GM12878 (cell line): ENCODE results near the gene OR2AG1. TPM values are rescaled to one million over a fixed set of nuclear protein-coding genes. Genes with fewer than 3 reads are reported as not detected.

Experiments
- ATAC-seq: fragments of 200-7000 bp; cut with Tn5 transposase; 3 replicates; pipeline ENCODE4 v1.9.1; 2020; ENCODE audit warnings: mild to moderate bottlenecking, moderate library complexity
- BruUV-seq: library from RNA; stranded (reverse); fragments of 400-500 nt; replicated peaks from 2 replicates; lab custom pipeline; 2021; lab: Mats Ljungman, UMichigan
- CTCF ChIA-PET: fragments of 300-600 bp; sonication (Branson Sonifier 250); formaldehyde crosslinking; extraction: SDS; loops from one replicate; lab custom pipeline; 2021; ENCODE audit warnings: inconsistent platforms; lab: Yijun Ruan, JAX
- POLR2A ChIA-PET: fragments of 350-600 bp; formaldehyde crosslinking; extraction: SDS; loops from one replicate; lab custom pipeline; 2021; ENCODE audit warnings: inconsistent platforms; lab: Charles Lee
- RAD21 ChIA-PET: fragments of 300-600 bp; sonication (Branson Sonifier 250); formaldehyde crosslinking; loops from one replicate; lab custom pipeline; 2023; ENCODE audit warnings: antibody characterized with exemption; ENCODE audit not compliant: unreplicated experiment; lab: Charles Lee
- SMC1A ChIA-PET: fragments of 300-600 bp; sonication (Branson Sonifier 250); formaldehyde crosslinking; loops from one replicate; lab custom pipeline; 2023; ENCODE audit not compliant: unreplicated experiment, uncharacterized antibody; lab: Charles Lee
- DNase-seq: peaks from one replicate; pipeline ENCODE4 v3.0.0-alpha.2; 2011; ENCODE audit warnings: low read depth, low spot score
- FAIRE-seq: peaks from 3 replicates; lab custom pipeline; 2011; peaks lifted over from hg19 to GRCh38; lab: Jason Lieb, UNC
- H2AFZ ChIP-seq: 2 replicates; pipeline ENCODE4 v1.6.0; 2011; ENCODE audit warnings: low read depth, low read length, control low read depth; ENCODE audit not compliant: control insufficient read depth
- H3K27ac ChIP-seq: 2 replicates; pipeline ENCODE4 v1.5.1; 2011; ENCODE audit warnings: control low read depth; ENCODE audit not compliant: control insufficient read depth, insufficient read depth
- H3K27me3 ChIP-seq, 2 experiments: replicated peaks in 1 of 2; 2 replicates each; pipeline versions ENCODE4 v1.6.0 to v1.6.1; 2011; ENCODE audit warnings: low read length in 1 of 2; ENCODE audit not compliant: control insufficient read depth in 2 of 2, insufficient read depth in 2 of 2
- H3K36me3 ChIP-seq, 2 experiments: 2 replicates each; pipeline ENCODE4 v1.5.1; 2011; ENCODE audit warnings: low read length in 1 of 2; ENCODE audit not compliant: control insufficient read depth in 2 of 2, insufficient read depth in 2 of 2
- H3K4me1 ChIP-seq: 2 replicates; pipeline ENCODE4 v1.6.1; 2011; ENCODE audit warnings: mild to moderate bottlenecking, low read length, moderate library complexity, mixed read lengths; ENCODE audit not compliant: control insufficient read depth, insufficient read depth
- H3K4me2 ChIP-seq: 2 replicates; pipeline ENCODE4 v1.6.0; 2011; ENCODE audit warnings: control low read depth; ENCODE audit not compliant: control insufficient read depth, insufficient read depth
- H3K4me3 ChIP-seq: fragments of 200-600 bp; sonication (generic); 2 replicates; pipeline ENCODE4 v1.5.1; 2016
- H3K79me2 ChIP-seq: 2 replicates; pipeline ENCODE4 v1.6.0; 2011; ENCODE audit warnings: low read length; ENCODE audit not compliant: control insufficient read depth, insufficient read depth
- H3K9ac ChIP-seq: 2 replicates; pipeline ENCODE4 v1.8.0; 2011; ENCODE audit warnings: low read length, control low read depth, mixed read lengths; ENCODE audit not compliant: control insufficient read depth, insufficient read depth
- H3K9me3 ChIP-seq: replicated peaks from 3 replicates; pipeline ENCODE4 v1.5.1; 2011; ENCODE audit warnings: mild to moderate bottlenecking, low read length; ENCODE audit not compliant: control insufficient read depth, insufficient read depth
- H4K20me1 ChIP-seq: 2 replicates; pipeline ENCODE4 v1.6.0; 2011; ENCODE audit not compliant: control insufficient read depth, insufficient read depth
- ASH2L ChIP-seq: fragments of 300-600, 200-600 bp; sonication (generic); IDR thresholded peaks from 2 replicates; pipeline ENCODE4 v1.6.1; 2017; ENCODE audit warnings: low read depth, mild to moderate bottlenecking, borderline replicate concordance
- BRCA1 ChIP-seq: IDR thresholded peaks from 2 replicates; pipeline ENCODE4 v1.6.1; 2011; ENCODE audit warnings: low read depth, low read length, improper control_type of control experiment
- CTCF ChIP-seq, 3 experiments: IDR thresholded peaks in 2 of 3; conservative IDR thresholded peaks in 1 of 3; 2 replicates each; pipeline ENCODE4 v1.5.1; 2011; ENCODE audit warnings: low read depth in 3 of 3, low read length in 3 of 3, mild to moderate bottlenecking in 3 of 3, control low read depth in 2 of 3, moderate library complexity in 2 of 3, inconsistent platforms in 1 of 3, mixed read lengths in 1 of 3; ENCODE audit not compliant: control insufficient read depth in 2 of 3, insufficient read depth in 1 of 3; ENCODE audit errors: extremely low read depth in 1 of 3
- EGR1 ChIP-seq, 2 experiments: IDR thresholded peaks; 1 replicate in 1 of 2; 2 replicates in 1 of 2; pipeline ENCODE4 v1.6.1; 2011 to 2012; ENCODE audit warnings: low read depth in 2 of 2, low read length in 2 of 2, borderline replicate concordance in 1 of 2, mild to moderate bottlenecking in 1 of 2, moderate library complexity in 1 of 2
- ESRRA ChIP-seq: IDR thresholded peaks from 2 replicates; pipeline ENCODE4 v1.6.1; 2012; ENCODE audit warnings: mild to moderate bottlenecking, low read length, improper control_type of control experiment
- FOXM1 ChIP-seq: IDR thresholded peaks from 2 replicates; pipeline ENCODE4 v1.6.1; 2012; ENCODE audit warnings: low read depth, mild to moderate bottlenecking, inconsistent platforms, low read length, moderate library complexity
- IKZF2 ChIP-seq, 2 experiments: fragments of 450-650 bp; IDR thresholded peaks; 2 replicates each; pipeline ENCODE4 v1.6.1; 2017; ENCODE audit warnings: mild to moderate bottlenecking in 2 of 2, moderate library complexity in 2 of 2
- PML ChIP-seq: IDR thresholded peaks from 2 replicates; pipeline ENCODE4 v1.6.1; 2012; ENCODE audit warnings: low read length, inconsistent platforms
- RB1 ChIP-seq: fragments of 450-650 bp; formaldehyde crosslinking; IDR thresholded peaks from 2 replicates; pipeline ENCODE4 v1.6.1; 2017; ENCODE audit warnings: mild to moderate bottlenecking, borderline replicate concordance
- RUNX3 ChIP-seq: IDR thresholded peaks from 2 replicates; pipeline ENCODE4 v1.6.1; 2012; ENCODE audit warnings: low read length, inconsistent platforms
- SMARCA5 ChIP-seq: fragments of 450-650 bp; IDR thresholded peaks from 2 replicates; pipeline ENCODE4 v1.6.1; 2017; ENCODE audit warnings: mild to moderate bottlenecking
- TARDBP ChIP-seq: IDR thresholded peaks from 2 replicates; pipeline ENCODE4 v1.6.1; 2016; ENCODE audit warnings: borderline replicate concordance
- ZNF384 ChIP-seq: IDR thresholded peaks from 2 replicates; pipeline ENCODE4 v1.6.1; 2012; ENCODE audit warnings: low read depth, mild to moderate bottlenecking, low read length, improper control_type of control experiment, borderline replicate concordance
- in situ Hi-C: fragments of 300-500 bp; cut with MboI; formaldehyde crosslinking; loops from 9 replicates; pipeline ENCODE4 v1.14.3; 2018; ENCODE audit warnings: mixed read lengths
- intact Hi-C: fragments of 100-400 bp; cut with micrococcal nuclease; formaldehyde crosslinking; loops from one replicate; pipeline ENCODE4 v1.14.2; 2022; ENCODE audit not compliant: unreplicated experiment
- polyA plus RNA-seq, 11 experiments: library from polyadenylated mRNA; depleted of rRNA in 4 of 11; unstranded in 6 of 11; stranded (reverse) in 5 of 11; fragments of >200 nt; fragmentation: Nextera tagmentation in 4 of 11; fragmentation: Illumina TruSeq in 1 of 11; extraction: Ambion mirVana in 4 of 11; extraction: Trizol in 1 of 11; gene quantifications; 1 replicate in 1 of 11; 2 replicates in 10 of 11; pipeline versions ENCODE4 v1.2.1 to v1.2.3, GENCODE V29; 2011 to 2016; ENCODE audit warnings: inconsistent platforms in 2 of 11, missing spikeins in 2 of 11, low read depth in 1 of 11
- total RNA-seq, 4 experiments: library from RNA; depleted of rRNA in 3 of 4; stranded (reverse); fragments of >200 nt in 3 of 4; fragmentation: Illumina TruSeq in 1 of 4; extraction: Trizol in 1 of 4; gene quantifications; 2 replicates each; pipeline versions ENCODE4 v1.2.1 to v1.2.3, GENCODE V29; 2013 to 2021
- TF ChIP-seq, protein P1 (sequence below): fragments of 450-650 bp; formaldehyde crosslinking; IDR thresholded peaks from 2 replicates; pipeline ENCODE4 v1.4.0; 2022; ENCODE audit warnings: mild to moderate bottlenecking, moderate library complexity

The OR2AG1 gene
- total and polyA plus RNA-seq, 10 of the 15 experiments (the other 5 are each of a cell fraction or from before 2014, with no cell fraction given) = not detected

- CTCF ChIA-PET = no interaction called here
- BruUV-seq = no TSS peak
- no peak for FAIRE-seq
These were observed 2.0 kb upstream of the OR2AG1 start for GRCh38 chr11:6780829-6781228.

More at GRCh38 chr11:6780829-6781228, 2.0 kb upstream of the OR2AG1 start:
- TF ChIP-seq RB1 = no peak
- no peak for TF ChIP-seq EGR1 (IDR thresholded peaks at IDR 0.05; ENCODE audit: borderline replicate concordance in 1 of 2, low read depth in 2 of 2, low read length in 2 of 2)
- TF ChIP-seq SMARCA5 = no peak
- TF ChIP-seq RUNX3 = no peak
- TF ChIP-seq CTCF (IDR thresholded peaks at IDR 0.05 in 2 of 3, conservative IDR thresholded peaks at IDR 0.05 in 1 of 3; ENCODE audit: control insufficient read depth in 2 of 3, extremely low read depth in 1 of 3, insufficient read depth in 1 of 3, low read depth in 3 of 3, low read length in 3 of 3) = no peak
- no peak for TF ChIP-seq ASH2L
- TF ChIP-seq, protein P1, sequence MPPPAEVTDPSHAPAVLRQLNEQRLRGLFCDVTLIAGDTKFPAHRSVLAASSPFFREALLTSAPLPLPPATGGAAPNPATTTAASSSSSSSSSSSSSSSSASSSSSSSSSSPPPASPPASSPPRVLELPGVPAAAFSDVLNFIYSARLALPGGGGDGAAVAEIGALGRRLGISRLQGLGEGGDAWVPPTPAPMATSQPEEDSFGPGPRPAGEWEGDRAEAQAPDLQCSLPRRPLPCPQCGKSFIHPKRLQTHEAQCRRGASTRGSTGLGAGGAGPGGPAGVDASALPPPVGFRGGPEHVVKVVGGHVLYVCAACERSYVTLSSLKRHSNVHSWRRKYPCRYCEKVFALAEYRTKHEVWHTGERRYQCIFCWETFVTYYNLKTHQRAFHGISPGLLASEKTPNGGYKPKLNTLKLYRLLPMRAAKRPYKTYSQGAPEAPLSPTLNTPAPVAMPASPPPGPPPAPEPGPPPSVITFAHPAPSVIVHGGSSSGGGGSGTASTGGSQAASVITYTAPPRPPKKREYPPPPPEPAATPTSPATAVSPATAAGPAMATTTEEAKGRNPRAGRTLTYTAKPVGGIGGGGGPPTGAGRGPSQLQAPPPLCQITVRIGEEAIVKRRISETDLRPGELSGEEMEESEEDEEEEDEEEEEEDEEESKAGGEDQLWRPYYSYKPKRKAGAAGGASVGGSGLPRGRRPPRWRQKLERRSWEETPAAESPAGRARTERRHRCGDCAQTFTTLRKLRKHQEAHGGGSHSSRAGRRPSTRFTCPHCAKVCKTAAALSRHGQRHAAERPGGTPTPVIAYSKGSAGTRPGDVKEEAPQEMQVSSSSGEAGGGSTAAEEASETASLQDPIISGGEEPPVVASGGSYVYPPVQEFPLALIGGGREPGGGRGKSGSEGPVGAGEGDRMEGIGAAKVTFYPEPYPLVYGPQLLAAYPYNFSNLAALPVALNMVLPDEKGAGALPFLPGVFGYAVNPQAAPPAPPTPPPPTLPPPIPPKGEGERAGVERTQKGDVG (CRISPR knock-in tag) = no peak
- TF ChIP-seq TARDBP = no peak
- no peak for TF ChIP-seq ESRRA
- no peak for TF ChIP-seq FOXM1
- no peak for TF ChIP-seq BRCA1
- TF ChIP-seq IKZF2 (IDR thresholded peaks at IDR 0.05) = no peak
- TF ChIP-seq ZNF384 = no peak
- TF ChIP-seq PML = no peak
- ChIA-PET RAD21 (no interaction called here), SMC1A (interaction anchor here (1.2 to 1.3 kb wide), 2 partner anchors 14 to 27 kb away, joined by 3 to 5 read pairs; no protein-coding TSS in a partner anchor), POLR2A (no interaction called here)
- Histone ChIP-seq H3K4me2 (no peak overlapping the region), H3K4me3 (no peak overlapping the region), H3K27ac (no peak overlapping the region), H4K20me1 (no peaks in the 10 kb centered on the region), H3K36me3 (no peaks in the 10 kb centered on the region), H3K9me3 (no peaks in the 10 kb centered on the region), H3K79me2 (no peaks in the 10 kb centered on the region), H2AFZ (no peak overlapping the region), H3K4me1 (no peaks in the 10 kb centered on the region), H3K27me3 (no peaks in the 10 kb centered on the region), H3K9ac (no peak overlapping the region)
- DNase-seq (no peak), ATAC-seq (no peak)
- intact Hi-C loops = no loop called here
- in situ Hi-C loops = no loop called here
